Adrenal gland (tissue), 5 donors: ENCODE measurements around the gene PSTPIP1.

Experiments used
- CTCF ChIP-seq, 6 experiments: fragments of 450-650 bp in 4 of 6; fragments of 200-600 bp in 2 of 6; sonication (generic) in 1 of 6; IDR thresholded peaks; 1 replicate in 5 of 6; 2 replicates in 1 of 6; pipeline versions ENCODE4 v1.5.1 to v1.8.0; 2016 to 2021; ENCODE audit warnings: antibody characterized with exemption in 6 of 6, mild to moderate bottlenecking in 2 of 6, moderate library complexity in 1 of 6
- POLR2A ChIP-seq, 2 donors: fragments of 450-650 bp; IDR thresholded peaks; one replicate each; pipeline ENCODE4 v1.6.1; 2017; ENCODE audit warnings: antibody characterized with exemption in 2 of 2, mild to moderate bottlenecking in 2 of 2, moderate library complexity in 1 of 2
- donor health status: DM: no; HTN: no; CAD: no.

- TF ChIP-seq CTCF (IDR thresholded peaks at IDR 0.05), result no peak
- no peak for TF ChIP-seq POLR2A (IDR thresholded peaks at IDR 0.05)
Measured at GRCh38 chr15:77069521-77070121, 74.7 kb downstream of the PSTPIP1 start.
